ENCODE measurements around the gene MMD2.

The MMD2 gene

GRCh38 chr7:4957847-4958476 lies 1.0 kb downstream of the MMD2 start:
- DNase-seq = no peak

GRCh38 chr7:4951903-4952636 lies 6.9 kb downstream of the MMD2 start:
- no peak for DNase-seq

DNA sequence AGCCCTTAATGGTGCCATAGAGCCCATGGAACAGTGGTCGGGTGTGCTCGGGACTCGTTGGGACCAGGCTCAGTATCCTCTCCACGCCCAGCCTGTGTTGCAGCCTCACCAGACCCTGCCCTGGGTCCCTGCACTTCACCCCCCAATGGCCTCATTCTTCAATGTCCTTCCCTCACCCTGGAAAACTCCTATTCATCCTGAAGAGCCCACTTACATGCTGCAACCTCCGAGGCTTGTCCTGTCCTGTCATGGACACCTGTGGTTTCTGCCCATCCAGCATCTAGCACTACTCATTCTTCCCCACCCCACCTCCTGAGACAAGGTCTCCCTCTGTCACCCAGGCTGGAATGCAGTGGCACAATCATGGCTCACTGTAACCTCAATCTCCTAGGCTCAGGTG lies 7.7 kb downstream of the MMD2 start:
- DNase-seq = no peak

DNA sequence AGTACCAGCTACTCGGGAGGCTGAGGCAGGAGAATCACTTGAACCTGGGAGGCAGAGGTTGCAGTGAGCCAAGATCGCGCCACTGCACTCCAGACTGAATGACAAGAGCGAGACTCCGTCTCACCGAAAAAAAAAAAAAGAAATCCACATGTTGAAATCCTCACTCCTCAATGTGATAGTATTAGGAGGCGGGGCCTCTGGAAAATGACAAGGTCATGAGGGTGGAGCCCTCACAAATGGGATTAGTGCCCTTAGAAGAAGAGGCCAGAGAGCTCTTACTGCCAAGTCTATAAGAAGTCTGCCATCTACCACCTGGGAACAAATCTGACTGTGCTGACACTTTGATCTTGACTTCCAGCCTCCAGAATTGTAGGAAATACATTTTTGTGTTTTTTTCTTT lies 10.6 kb downstream of the MMD2 start:
- DNase-seq = no peak

- no peak for DNase-seq
Observed at GRCh38 chr7:4945949-4946348, 13.0 kb downstream of the MMD2 start.

DNA sequence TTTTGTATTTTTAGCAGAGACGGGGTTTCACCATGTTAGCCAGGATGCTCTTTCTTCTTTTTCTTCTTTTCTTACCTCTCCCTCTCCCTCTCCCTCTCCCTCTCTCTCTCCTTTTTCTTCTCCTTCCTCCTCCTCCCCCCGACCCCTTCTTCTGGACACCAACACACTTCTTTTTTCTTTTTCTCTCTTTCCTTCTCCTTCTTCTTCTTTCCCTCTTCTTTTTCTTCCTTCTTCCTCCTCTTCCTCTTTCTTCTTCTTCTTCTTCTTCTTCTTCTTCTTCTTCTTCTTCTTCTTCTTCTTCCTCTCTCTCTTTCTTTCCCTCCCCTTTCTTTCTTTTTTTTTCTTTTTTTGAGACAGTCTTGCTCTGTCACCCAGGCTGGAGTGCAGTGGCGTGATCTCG lies 14.0 kb downstream of the MMD2 start:
- no peak for DNase-seq

DNA sequence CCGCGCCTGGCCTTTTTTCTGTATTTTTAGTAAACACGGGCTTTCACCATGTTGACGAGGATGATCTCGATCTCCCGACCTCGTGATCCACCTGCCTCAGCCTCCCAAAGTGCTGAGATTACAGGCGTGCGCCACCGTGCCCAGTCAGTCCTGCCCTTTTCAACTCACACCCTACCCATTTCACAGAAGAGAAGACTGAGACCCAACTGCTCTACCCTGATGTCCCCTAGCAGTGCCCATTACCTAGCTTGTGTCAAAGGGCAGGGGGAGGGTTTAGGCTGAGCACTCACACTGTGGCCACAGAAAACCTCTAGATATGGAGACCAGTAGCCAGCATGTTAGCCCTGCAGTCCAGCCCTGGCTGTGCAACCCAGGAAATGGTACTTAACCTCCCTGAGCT lies 15.7 kb downstream of the MMD2 start:
- no peak for DNase-seq

GRCh38 chr7:4939971-4940728 lies 18.8 kb downstream of the MMD2 start:
- DNase-seq = no peak

DNA sequence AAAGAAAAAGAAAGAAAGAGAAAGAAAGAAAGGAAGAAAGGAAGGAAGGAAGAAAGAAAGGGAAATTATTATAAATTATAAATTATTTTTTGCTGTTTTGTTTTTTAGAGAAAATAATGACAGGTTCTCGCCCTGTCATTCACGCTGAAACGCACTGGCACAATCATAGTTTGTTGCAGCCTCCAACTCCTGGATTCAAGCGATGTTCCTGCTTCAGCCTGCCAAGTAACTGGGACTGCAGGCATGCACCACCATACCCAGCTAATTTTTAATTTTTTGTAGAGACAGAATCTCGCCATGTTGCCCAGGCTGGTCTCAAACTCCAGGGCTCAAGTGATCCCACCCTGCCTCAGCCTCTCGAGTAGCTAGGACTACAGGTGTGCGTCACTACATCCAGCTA lies 21.6 kb downstream of the MMD2 start:
- no peak for DNase-seq

GRCh38 chr7:4934419-4935025 lies 24.5 kb downstream of the MMD2 start:
- DNase-seq = no peak

- peak; percentile 7 for DNase-seq
Observed at GRCh38 chr7:4931943-4932342, 27.0 kb downstream of the MMD2 start.

- no peak for DNase-seq
Observed at GRCh38 chr7:4929005-4929404, 30.0 kb downstream of the MMD2 start.

GRCh38 chr7:4928445-4928844 lies 30.5 kb downstream of the MMD2 start:
- DNase-seq = no peak

DNA sequence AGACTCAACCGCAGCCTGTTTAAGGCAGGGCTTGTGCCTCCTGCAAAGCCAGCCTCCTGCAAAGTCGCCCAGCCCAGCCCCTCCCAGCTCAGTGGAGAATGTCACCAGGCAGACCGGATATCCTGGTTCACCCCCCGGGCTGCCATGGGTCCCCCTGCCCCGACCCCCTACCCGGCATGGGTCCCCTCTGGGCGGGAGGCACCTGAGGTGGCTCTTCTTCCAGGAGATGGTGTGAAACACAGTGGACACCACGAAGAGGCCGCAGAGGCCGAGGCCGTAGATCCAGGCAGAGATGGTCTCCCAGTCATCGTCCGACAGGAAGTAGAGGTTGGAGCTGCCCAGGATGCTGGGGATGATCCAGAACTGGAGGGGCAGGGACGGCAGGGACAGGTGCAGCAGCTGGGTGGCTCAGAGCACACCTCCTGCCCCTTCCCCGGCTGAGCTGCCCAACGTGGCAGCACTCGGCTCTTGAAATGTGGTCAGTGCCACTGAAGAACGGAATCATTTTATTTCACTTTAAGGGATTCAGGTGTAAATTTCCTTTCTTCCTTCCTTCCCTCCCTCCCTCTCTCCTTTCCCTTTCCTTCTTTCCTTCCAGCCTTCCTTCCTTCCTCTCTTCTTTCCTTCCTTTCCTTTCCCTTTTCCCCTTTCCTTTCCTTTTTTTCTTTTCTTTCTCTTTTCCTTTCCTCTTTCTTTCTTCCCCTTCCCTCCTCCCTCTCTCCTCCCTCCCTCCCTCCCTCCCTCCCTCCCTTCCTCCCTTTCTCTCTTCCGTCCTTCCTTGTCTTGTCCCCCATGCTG lies 38.8 kb downstream of the MMD2 start:
- DNase-seq = no peak

DNA sequence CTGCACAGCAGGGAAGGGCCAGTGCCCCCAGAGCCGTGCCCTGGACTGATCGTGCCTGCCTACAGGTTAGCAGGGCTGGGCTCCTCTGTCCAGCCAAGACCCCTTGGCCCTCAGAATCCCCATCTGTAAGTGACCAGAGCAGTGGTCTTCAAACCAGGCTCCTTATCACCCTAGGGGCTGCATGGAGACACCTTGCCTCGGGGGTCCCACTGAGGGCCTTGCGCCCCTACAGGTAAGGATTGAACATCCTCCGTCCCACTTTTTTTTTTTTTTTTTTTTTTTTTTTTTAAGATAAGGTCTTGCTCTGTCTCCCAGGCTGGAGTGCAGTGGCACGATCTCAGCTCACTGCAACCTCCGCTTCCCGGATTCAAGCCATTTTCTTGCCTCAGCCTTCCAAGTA lies 42.9 kb downstream of the MMD2 start:
- DNase-seq = no peak

DNA sequence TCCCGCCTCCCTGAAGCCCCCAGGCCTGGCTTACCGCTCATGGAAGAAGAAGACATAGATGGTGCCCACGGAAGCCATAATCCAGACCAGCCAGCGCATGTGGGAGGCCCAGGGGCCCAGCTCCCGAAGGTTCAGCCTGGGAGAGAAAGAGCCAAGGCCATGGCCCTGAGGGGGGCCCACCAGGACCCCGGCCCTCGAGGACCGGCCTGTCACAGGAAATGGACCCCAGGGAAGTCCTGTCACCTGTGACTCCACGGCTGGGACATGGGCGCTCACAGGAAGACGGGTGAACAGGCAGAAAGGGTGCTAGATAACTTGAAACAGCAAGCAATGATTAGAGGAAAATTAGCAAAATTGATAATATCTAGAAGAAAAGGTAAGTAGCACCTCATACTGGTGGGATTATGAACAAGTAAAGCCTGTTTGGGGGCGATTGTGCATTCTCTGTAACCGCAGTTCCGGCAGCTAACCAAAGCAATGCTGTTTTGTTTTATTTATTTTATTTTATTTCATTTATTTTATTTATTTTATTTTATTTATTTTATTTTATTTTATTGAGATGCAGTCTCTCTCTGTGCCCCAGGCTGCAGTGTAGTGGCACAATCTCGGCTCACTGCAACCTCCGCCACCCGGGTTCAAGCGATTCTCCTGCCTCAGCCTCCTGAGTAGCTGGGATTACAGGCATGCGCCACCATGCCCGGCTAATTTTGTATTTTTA lies 47.7 kb downstream of the MMD2 start:
- DNase-seq = no peak

DNA sequence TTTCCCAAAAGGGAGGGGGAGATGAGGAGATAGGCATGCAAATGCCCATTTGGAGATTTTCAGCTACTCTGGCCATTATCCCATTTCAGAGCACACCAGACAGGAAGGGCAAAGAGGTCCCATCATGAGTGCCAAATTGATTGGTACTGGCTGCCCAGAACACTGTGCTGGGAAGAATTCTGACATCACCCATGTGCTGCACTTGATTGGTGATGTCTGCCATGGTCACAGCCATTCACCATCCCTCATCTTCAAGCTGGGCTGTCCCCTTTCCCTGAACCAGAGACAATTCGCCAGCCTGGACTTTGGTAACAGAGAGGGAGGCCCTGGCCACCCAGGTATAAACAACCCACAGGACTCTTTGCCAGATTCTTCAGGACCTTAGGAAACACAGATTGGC lies 52.3 kb downstream of the MMD2 start:
- no peak for DNase-seq

- DNase-seq = no peak
Observed at GRCh38 chr7:4905171-4905570, 53.8 kb downstream of the MMD2 start.

DNA sequence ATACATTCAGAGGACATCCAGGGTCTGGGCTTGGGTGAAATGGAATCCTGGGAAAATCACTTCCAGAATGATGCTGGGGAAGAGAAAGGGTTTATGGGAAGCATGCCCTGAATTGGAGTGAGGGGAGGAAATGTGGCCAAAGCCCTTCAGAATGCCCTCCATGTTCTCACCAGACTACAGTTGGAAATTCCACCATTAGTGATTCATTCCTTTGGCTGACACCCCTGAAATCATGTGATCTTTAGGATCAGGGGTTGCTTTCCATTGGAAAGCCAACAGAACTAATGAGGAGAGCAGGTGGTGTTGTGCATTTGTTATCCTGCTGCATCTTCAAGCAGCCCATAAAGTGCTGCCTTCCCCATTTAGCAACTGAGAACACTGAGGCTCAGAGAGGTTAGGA lies 54.6 kb downstream of the MMD2 start:
- DNase-seq = no peak

DNA sequence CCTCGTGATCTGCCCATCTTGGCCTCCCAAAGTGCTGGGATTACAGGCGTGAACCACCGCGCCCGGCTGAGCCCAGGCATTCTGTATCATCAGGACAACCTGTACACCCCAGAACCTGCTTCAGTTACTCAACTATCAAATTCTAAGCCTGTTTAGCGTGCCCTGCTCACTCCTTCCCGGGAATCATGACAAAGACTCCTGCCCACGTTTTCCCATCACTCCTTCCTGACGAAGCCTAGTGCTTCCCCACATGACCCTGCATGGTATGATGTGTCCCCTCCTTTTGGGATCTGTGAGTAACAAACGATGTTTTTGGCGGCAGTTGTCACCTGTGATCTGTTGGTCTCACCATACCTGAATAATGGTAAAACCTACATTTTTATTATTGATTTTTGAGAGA lies 63.2 kb downstream of the MMD2 start:
- DNase-seq = no peak

DNA sequence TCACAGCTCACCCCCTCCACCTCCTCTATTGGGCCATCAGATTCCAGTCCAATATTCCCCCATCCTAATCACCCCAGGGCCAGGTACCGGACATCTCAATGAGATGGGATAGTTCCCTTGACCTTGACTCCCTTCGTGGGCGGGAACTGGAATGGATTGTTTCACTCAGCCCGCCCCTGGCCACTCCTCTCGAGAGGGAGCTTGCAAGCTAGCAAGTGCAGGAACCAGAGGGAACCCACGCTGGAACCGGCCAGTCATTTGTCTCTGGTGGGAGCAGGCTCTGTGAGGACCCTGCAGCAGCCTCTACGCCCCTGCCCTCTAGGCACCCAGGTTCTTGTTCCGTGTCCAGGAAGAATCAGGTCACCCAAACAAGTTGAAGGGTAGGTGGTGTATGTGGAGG lies 64.5 kb downstream of the MMD2 start:
- no peak for DNase-seq

DNA sequence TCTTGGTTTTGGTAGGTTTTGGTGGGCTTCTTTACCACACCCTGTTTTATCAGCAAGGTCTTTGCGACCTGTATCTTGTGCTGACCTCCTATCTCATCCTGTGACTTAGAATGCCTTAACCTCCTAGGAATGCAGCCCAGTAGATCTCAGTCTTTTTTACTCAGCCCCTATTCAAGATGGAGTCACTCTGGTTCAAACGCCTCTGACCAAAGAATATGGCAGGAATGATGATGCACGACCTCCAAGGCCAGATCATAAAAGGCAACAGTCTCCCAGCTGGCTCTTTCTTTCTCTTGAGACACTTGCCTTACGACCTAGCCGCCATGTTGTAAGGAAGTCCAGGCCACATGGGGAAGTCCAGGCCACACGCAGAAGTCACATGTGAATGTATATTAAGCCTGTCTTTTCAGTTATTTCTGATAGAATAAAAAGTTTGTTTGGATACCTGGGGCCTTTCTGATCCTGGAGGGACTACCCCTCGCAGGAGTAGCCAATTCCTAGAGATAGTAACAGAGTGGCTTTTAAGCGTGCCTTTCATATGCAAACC lies 65.0 kb downstream of the MMD2 start:
- no peak for DNase-seq
